Head of caudate nucleus (tissue), 42 donors: ENCODE measurements around the gene EP400.
"Not testable (repeated sequence)": the region's sequence is repeated elsewhere in the genome, so short reads cannot be mapped to it uniquely, and the experiment has no call there.

Experiments used
- DNase-seq, 42 donors: peaks; one replicate each; pipeline versions ENCODE4 v3.0.0 to v3.0.0-alpha.2; 2020 to 2021; ENCODE audit warnings: mixed read lengths in 7 of 42
- intact Hi-C: fragments of 100-400 bp; cut with DNase I; formaldehyde crosslinking; loops from one replicate; pipeline ENCODE4 v1.15.0; 2022

The EP400 gene

DNA sequence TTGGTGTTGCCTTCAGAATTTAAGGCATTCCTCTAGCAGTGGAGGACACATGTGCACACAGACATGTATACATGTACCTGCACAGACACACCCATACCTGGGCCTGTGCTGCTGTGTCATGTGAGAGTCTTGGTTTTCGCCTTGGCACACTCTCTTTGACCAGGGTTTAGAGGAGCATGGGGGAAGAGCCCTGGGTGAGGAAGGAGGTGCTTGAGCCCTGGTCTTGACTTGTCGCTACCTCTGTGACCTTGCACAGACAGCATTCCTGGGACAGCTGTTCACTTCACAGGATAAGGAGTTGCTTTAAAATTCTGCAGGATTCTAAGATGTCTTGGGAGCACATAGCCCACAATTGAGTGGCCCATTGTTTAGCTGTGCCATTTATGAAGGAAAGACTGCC lies 99.7 kb downstream of the EP400 start:
- intact Hi-C loops: no loop called here
- DNase-seq: no peak

DNA sequence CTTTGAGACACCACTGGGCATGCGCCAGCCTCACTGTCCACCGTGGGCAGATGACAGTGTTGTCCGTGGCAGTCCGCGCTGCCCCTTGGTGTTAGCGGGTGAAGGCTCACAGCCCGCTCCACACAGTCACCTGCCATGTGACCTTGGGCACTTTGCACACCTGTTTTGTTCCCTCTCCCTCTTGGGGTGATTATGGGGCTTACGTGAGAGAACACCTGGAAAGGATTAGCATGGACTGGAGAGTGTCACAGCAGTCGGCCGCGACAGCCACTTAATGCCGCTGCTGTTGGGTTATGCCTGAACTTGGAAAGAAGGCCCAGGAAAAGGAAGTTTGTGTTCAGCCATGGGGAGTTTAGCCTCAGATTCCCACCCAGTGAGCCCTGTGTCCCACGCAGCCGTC lies 100.1 kb downstream of the EP400 start:
- no peak for DNase-seq
- intact Hi-C loops: no loop called here

DNA sequence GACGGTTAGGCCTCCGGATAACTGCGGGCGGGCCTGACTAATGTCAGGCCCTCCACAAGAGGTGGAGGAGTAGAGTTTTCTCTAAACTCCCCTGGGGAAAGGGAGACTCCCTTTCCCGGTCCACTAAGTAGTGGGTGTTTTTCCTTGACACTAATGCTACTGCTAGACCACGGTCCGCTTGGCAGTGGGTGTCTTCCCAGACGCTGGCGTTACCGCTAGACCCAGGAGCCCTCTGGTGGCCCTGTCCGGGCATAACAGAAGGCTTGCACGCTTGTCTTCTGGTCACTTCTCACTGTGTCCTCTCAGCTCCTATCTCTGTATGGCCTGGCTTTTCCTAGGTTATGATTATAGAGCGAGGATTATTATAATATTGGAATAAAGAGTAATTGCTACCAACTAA lies 102.0 kb downstream of the EP400 start:
- peak in 3 of 42 donors; percentile 22 to 36 (median 27) for DNase-seq
- intact Hi-C loops: not testable (repeated sequence)

DNA sequence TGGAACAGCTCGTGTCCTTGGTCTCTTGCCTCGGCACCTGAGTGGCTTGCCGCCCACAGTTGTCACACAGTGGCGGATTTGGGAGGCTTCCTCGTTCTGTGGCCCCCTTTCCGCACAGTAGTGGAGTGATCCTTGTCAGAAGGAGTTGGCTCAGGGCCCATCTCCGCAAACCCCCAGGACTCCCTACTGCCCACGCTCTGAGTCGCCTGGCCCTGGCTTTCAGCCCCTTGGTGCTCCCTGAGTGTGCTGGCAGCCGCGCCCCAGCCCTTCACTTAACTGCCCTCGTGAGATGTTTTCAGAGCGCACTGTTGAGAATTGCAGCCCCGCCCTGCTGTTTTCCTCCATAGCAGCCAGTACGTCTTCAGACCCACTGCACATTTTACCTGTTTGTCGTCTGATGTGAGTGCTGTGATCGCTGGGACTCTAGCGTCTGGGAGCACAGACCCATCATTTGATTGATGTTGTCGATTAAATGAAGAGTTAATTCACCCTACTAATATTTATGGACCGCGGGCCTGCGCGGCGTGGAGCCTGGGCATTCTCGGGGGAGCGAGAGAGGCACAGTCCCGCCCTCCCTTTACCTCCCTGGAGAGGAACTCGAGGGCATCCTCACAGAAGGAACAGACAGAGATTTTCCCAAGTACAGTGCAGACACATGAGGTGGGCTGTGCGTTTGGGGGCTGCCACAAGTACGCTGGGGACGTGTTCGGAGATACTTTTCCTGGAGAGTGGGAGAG lies 102.6 kb downstream of the EP400 start:
- intact Hi-C loops: no loop called here
- no peak for DNase-seq

DNA sequence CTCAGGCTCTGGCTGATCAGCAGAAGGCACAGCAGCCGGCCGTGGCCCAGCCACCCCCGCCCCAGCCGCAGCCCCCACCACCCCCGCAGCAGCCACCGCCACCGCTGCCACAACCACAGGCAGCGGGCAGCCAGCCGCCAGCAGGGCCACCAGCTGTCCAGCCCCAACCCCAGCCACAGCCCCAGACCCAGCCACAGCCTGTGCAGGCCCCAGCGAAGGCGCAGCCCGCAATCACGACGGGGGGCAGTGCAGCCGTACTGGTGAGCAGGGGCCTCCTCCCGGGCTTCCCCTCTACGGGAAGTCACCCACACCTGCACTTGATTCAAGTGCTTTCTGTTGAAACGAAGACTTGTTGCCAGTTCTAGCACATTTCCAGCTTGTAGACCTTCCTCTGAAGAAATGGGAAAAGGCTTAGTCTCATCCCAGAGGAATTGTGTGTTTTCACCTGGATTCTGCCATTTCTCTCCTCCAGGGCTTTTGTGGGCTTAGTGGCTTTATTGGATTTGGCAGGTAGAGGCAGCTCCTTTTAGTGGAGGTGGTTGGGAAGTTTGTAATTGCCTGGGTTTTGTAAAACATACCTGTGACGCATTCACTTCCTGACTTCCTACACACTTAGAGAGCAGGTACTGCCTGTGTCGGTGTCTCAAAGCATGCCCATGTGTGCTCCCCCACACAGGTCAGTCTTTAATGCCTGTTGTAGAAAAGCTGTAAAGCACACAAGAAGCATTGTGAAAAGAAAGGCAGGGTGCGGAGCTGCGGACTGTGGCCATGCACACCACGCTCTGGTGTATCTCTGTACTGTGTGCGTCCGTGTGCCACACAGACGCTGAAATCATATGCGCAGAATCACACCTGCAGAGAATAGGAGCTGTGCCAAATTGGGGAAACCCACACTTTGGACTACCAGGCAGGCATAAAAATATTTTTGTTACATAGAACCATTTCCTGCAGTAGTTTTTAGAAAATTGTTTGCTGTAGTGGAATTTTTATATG lies 103.9 kb downstream of the EP400 start:
- intact Hi-C loops: no loop called here
- peak in 4 of 42 donors; percentile 17 to 59 (median 22) for DNase-seq

DNA sequence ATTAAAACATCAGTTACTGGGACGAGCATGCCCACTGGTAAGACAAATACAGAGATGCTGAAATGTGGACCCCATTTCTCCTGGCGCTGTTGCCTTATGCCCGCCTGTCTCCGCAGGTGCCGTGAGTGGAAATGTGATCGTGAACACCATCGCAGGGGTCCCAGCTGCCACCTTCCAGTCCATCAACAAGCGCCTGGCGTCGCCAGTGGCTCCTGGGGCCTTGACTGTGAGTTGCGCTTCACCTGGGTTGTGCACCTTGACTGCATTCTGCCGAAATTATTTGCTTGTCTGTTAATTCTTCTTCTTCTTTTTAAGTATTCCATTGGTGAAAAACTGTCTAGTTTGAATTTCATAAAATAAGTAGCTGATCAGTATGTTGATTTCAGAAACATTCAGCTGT lies 105.2 kb downstream of the EP400 start:
- intact Hi-C loops: no loop called here
- no peak for DNase-seq

DNA sequence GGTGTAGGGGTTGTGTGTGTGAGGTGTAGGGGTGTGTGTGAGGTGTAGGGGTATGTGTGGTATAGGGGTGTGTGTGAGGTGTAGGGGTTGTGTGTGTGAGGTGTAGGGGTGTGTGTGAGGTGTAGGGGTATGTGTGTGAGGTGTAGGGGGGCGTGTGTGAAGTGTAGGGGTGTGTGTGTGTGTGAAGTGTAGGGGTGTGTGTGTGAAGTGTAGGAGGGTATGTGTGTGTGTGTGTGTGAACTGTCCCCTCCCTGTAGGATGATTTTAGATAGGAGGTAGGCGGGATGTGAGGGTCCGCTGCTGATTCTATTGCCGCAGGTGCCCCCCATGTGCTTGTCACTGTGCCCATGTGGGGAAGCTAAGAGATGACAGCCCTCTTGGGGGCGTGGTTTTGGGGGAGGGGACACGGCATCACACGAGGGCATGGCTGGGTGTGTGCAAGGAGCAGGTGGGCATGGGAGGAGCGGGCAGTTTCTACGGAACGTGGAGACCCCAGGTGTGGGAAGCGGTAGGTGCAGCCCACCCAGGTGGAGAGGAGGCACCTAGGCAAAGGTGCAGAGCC lies 105.9 kb downstream of the EP400 start:
- no peak for DNase-seq
- intact Hi-C loops: no loop called here

DNA sequence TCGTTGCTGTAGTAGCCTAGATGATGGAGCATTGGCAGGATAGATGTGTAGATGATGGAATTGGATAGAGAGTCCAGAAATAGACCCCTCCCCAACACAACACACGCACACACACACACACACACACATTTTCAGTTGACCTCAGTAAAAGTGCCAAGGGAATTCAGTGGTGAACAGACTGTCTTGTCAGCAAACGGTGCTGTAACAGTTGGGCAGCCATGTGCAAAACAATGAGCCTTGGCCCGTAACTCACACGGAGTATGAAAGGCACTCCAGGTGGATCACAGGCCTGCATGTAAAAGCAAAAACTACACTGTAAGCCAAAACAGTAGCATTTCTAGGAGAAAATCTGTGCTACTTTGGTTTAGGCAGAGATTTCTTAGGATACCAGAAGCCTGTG lies 106.6 kb downstream of the EP400 start:
- no peak for DNase-seq
- intact Hi-C loops: no loop called here

DNA sequence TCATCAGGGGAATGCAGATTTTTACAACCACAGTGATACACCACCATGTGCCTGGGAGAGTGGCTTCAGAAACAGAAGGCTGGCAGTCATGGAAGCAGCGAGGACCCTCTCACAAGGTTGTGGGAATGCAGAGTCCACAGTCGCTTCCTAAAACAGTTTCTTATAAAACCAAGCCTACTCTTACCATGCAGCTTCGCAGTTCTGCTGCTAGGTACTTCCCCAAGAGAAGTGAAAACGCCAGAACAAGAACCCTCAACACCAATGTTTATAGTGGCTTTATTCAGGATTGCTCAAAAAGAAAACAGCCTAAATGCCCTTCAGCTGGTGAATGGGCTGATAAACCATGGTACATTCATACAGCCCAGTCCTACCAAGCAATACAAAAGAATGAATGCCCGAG lies 107.2 kb downstream of the EP400 start:
- no peak for DNase-seq
- intact Hi-C loops: no loop called here

DNA sequence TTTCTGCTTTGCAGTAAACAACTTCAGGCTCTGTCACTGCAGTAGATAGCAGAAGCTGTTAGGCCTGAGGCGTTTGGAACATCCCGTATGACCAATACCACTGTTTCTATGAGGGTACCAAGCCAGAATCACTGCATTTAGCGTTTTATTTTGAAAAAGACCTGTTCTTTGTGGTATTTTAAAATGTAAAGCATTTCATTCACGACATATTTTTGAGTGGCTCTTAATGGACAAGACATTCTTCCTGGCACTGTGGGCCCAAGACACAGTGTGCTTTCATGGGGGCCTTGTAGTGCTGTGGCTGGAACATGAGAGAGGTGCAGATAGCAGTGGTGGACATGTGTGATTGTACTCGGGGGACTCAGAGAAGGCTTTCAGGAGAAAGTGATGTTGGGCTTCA lies 107.9 kb downstream of the EP400 start:
- intact Hi-C loops: no loop called here
- DNase-seq: no peak

DNA sequence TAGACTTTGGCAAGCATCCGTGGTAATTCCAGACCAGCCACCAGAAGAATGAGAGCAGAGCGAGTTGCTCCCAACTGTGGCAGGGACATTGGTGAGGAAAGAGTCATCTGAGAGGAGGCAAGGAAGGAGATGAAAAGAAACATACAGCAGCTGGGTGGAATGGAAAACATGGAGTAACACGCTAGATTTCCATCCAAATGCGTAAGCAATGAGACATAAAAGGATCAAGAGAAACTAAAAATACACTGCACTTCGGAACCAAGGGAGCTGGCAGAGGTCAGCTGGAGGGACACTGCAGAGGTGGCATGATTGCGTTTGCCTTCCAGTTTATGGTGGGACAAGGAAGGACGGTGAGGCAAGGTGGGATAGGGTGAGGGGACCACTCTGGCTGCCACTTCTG lies 111.5 kb downstream of the EP400 start:
- no peak for DNase-seq
- intact Hi-C loops: no loop called here

DNA sequence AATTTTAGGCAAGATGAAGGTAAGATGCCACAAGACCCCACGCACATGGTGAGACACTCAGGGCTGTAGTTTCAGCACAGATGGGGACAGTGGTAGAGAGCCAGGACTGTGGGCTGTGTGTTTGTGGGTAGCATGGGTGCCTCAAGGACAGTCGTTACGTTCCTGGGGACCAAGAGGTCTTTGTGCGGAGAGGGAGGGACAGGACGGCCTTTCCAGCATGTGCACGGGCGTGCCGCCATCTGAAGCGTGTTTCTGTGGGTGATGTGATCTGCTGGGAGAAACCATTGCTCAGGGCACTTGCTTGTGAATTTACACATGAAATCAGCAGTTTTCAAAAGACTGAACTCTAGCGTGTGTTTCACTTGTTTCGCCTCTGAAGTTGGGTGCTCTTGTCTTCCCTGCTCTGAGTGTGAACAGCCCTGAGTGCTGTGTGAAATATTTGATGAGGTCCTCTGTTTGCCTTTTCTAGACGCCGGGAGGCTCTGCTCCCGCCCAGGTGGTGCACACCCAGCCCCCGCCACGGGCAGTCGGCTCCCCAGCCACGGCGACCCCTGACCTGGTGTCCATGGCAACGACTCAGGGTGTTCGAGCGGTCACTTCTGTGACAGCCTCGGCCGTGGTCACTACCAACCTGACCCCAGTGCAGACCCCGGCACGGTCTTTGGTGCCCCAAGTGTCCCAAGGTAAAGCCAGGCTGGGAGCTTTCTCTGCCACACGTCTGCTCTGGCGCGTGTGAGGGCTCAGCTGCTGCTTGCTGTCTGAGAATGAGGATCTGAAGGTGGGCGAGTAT lies 112.1 kb downstream of the EP400 start:
- intact Hi-C loops: no loop called here
- DNase-seq: no peak

DNA sequence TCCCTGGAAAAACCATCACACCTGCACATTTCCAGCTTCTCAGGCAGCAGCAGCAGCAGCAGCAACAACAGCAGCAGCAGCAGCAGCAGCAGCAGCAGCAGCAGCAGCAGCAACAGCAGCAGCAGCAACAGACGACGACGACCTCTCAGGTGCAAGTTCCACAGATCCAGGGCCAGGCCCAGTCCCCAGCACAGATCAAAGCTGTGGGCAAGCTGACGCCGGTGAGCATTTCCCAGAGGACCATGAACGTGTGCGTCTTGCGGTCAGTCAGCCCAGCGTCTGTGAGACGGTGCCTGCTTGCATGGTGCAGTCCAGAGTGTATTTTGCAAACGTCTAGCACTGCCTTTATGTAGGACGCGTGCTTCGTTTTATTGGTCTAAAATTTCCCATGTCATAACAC lies 112.7 kb downstream of the EP400 start:
- no peak for DNase-seq
- intact Hi-C loops: no loop called here

DNA sequence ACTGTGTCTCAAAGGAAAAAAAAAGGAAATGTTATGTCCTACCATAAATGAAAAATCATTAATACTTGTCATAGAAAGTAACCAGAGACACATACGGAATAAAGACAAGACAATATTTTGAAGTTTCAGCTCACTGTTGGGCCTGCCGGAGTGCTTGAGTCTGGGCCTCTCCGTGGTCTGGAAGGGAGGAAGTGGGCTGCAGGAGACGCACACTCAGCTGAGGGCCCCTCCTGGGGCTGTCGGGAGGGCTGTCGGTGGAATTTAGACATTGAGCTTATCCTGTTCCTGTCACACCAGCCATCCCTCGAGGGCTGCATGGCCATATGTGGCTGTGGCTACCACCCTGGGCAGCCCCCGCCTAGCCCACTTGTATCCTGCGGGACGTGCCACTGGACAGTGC lies 113.7 kb downstream of the EP400 start:
- intact Hi-C loops: no loop called here
- no peak for DNase-seq

DNA sequence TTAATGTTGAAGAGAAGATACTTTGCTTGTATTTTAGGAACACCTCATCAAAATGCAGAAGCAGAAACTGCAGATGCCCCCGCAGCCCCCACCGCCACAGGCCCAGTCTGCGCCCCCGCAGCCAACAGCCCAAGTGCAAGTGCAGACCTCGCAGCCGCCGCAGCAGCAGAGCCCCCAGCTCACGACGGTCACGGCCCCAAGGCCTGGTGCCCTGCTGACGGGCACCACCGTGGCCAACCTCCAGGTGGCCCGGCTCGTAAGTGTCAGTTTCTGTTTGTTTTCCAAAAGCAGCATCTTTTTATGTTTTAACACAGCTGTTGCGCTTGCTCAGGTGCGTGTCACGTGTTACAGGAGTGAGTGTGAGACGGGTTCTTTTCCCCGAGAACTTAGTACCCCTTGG lies 114.9 kb downstream of the EP400 start:
- intact Hi-C loops: no loop called here
- no peak for DNase-seq

DNA sequence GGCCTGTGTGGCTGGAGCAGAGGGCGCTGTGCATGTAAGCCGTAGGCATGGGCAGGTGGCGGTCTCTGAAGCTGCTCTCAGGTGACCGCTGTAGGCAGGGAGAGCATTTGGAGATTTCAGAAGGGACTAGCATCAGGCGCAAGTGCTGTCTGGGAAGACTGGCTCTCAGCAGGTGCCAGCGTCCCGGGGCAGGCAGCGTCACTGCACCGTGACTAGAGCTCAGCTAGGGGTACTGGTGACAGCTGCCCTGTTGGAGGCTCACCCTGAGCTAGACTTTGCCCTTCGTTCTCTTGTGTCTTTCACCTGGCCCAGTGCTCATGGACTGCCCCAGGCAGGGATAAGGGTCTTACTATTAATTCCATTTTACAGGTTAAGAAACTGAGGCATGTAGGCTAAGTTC lies 115.5 kb downstream of the EP400 start:
- DNase-seq: no peak
- intact Hi-C loops: no loop called here

DNA sequence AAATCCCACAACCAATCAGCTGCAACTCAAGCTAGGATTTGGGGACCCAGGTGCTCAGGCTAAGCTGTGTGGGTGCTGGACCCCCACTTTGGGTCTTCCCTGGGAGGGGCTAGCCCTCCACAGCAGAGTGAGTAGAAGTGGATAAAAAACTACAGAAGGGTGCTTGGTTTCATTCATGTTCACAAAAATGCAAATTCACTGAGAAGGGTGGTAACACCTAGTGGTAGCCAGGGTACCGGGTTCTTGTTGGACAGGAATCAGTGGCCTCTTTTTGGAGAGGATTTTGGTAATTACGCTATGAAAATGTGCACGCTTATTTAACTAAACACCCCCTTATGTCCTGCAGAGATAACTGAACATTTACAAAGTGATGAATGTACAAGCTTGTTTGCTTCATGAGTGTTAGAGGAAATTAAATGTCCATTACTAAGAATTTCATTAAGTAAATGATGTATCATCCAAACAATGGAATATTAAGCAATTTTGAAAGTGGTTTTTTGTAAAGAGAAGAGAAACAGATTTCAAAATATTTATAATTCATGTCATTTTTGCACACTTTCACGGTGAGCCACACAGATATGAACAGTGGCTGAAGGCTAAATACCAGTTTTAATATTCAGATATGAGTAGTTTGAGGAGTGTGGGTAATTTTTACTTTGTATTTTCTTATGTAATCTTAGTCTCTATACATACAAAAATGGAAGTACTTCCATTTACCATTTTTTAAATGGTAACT lies 116.0 kb downstream of the EP400 start:
- intact Hi-C loops: no loop called here
- no peak for DNase-seq

DNA sequence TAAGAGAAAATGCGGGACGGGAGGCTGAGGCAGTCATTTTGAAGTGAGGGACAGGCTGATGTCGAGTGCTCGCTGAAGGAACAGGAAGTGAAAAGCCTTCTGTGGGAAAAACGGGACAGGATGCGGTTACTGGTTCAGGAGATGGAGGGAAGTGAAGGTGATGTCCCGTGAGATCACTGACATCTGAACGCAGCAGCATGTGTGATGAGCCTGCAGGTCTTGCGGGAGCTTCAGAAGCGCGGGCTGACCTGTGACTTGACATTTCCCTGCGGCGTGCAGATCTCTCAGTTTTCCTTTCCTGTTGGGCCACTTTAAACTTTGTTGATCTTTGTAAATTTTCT lies 116.6 kb downstream of the EP400 start:
- intact Hi-C loops: no loop called here
- no peak for DNase-seq

DNA sequence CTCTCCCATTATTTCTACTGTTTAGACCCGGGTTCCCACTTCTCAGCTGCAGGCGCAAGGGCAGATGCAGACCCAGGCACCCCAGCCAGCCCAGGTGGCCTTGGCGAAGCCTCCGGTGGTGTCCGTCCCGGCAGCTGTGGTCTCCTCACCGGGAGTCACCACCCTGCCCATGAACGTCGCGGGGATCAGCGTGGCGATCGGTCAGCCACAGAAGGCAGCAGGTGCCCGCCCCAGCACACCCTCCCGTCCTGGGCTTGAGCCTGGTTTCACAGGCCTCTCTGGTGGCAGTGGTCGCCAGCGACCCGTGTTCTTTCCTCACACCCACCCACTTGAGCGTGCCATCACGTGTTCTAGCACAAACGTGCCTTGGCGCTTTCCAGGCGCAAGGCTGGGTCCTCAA lies 117.0 kb downstream of the EP400 start:
- intact Hi-C loops: no loop called here

More for the DNA sequence above, 117.0 kb downstream of the EP400 start:
- DNase-seq: no peak
